NCI-H446 treated with DMSO at 0.1 percent for 48 hours (cell line): ENCODE measurements around the gene SHB.

Experiments
- DNase-seq: peaks from one replicate; lab custom pipeline; 2025; lab: John Stamatoyannopoulos, UW

Gene SHB

GRCh38 chr9:38042626-38043357 lies 26.2 kb downstream of the SHB start:
- DNase-seq: no peak

- no peak for DNase-seq
Measured at GRCh38 chr9:38041564-38042243, 27.3 kb downstream of the SHB start.

- no peak for DNase-seq
Measured at GRCh38 chr9:38039907-38040682, 28.9 kb downstream of the SHB start.

- no peak for DNase-seq
Measured at GRCh38 chr9:38039090-38039906, 29.7 kb downstream of the SHB start.

GRCh38 chr9:38038307-38039089 lies 30.5 kb downstream of the SHB start:
- no peak for DNase-seq

GRCh38 chr9:38037981-38038306 lies 31.1 kb downstream of the SHB start:
- no peak for DNase-seq

GRCh38 chr9:38036359-38037084 lies 32.5 kb downstream of the SHB start:
- no peak for DNase-seq

- DNase-seq: no peak
Measured at GRCh38 chr9:38035873-38036272, 33.2 kb downstream of the SHB start.

GRCh38 chr9:38033941-38034340 lies 35.1 kb downstream of the SHB start:
- DNase-seq: no peak

- no peak for DNase-seq
Measured at GRCh38 chr9:38032266-38033110, 36.5 kb downstream of the SHB start.

- no peak for DNase-seq
Measured at GRCh38 chr9:38031594-38031993, 37.4 kb downstream of the SHB start.

- no peak for DNase-seq
Measured at GRCh38 chr9:38030658-38031057, 38.4 kb downstream of the SHB start.

GRCh38 chr9:38029915-38030638 lies 39.0 kb downstream of the SHB start:
- no peak for DNase-seq

- peak; percentile 27 for DNase-seq
Measured at GRCh38 chr9:38027714-38028113, 41.3 kb downstream of the SHB start.

- no peak for DNase-seq
Measured at GRCh38 chr9:38026840-38027527, 42.0 kb downstream of the SHB start.

GRCh38 chr9:38026021-38026809 lies 42.8 kb downstream of the SHB start:
- peak; percentile 40 for DNase-seq

- no peak for DNase-seq
Measured at GRCh38 chr9:38025166-38025565, 43.9 kb downstream of the SHB start.
